ENCODE data around the gene C9orf50. TPM values are rescaled to one million over a fixed set of nuclear protein-coding genes. Genes with fewer than 3 reads are reported as not detected.

The C9orf50 gene
- total RNA-seq, 1 experiment from 2014 or later, result 0.20 TPM

- no peak for DNase-seq (ENCODE audit: extremely low read depth, low read depth)
Observed at GRCh38 chr9:129572517-129572916, 48.4 kb downstream of the C9orf50 start.

- no peak for DNase-seq (ENCODE audit: extremely low read depth, low read depth)
Observed at GRCh38 chr9:129572052-129572425, 48.9 kb downstream of the C9orf50 start.

GRCh38 chr9:129571298-129572051 is 49.4 kb downstream of the C9orf50 start:
- no peak for DNase-seq (ENCODE audit: extremely low read depth, low read depth)

- peak; percentile 89 for DNase-seq (ENCODE audit: extremely low read depth, low read depth)
Observed at GRCh38 chr9:129570450-129571297, 50.2 kb downstream of the C9orf50 start.

GRCh38 chr9:129569502-129570449 is 51.1 kb downstream of the C9orf50 start:
- no peak for DNase-seq (ENCODE audit: extremely low read depth, low read depth)

- no peak for DNase-seq (ENCODE audit: extremely low read depth, low read depth)
Observed at GRCh38 chr9:129568560-129569501, 52.1 kb downstream of the C9orf50 start.

- DNase-seq (ENCODE audit: extremely low read depth, low read depth), result peak; percentile 81
Observed at GRCh38 chr9:129567842-129568559, 52.9 kb downstream of the C9orf50 start.

- DNase-seq (ENCODE audit: extremely low read depth, low read depth), result no peak
Observed at GRCh38 chr9:129567329-129567728, 53.6 kb downstream of the C9orf50 start.

- no peak for DNase-seq (ENCODE audit: extremely low read depth, low read depth)
Observed at GRCh38 chr9:129566563-129567266, 54.2 kb downstream of the C9orf50 start.

GRCh38 chr9:129562917-129563316 is 58.0 kb downstream of the C9orf50 start:
- DNase-seq (ENCODE audit: extremely low read depth, low read depth), result no peak

- DNase-seq (ENCODE audit: extremely low read depth, low read depth), result no peak
Observed at GRCh38 chr9:129562514-129562913, 58.4 kb downstream of the C9orf50 start.

Other genes starting within 250 kb of the C9orf50 start
- gene NTMT1, start 5.1 kb upstream of the C9orf50 start, total RNA-seq (2014; rRNA removed; shearing (Covaris generic)), result 46.5 and 54.9 TPM in 2 replicates
- 16.3 and 18.7 TPM in 2 replicates for gene ASB6, start 21.1 kb upstream of the C9orf50 start, total RNA-seq (2014; rRNA removed; shearing (Covaris generic))
- gene PRRX2, start 44.5 kb upstream of the C9orf50 start, total RNA-seq (2014; rRNA removed; shearing (Covaris generic)), result 5.1 and 9.1 TPM in 2 replicates
- gene PTGES, start 131.9 kb upstream of the C9orf50 start, total RNA-seq (2014; rRNA removed; shearing (Covaris generic)), result 25.9 and 27.4 TPM in 2 replicates
- gene TOR1B, start 182.1 kb upstream of the C9orf50 start, total RNA-seq (2014; rRNA removed; shearing (Covaris generic)), result 36.0 and 37.8 TPM in 2 replicates
- 42.6 and 47.6 TPM in 2 replicates for gene TOR1A, start 203.0 kb upstream of the C9orf50 start, total RNA-seq (2014; rRNA removed; shearing (Covaris generic))
- 53.7 and 55.6 TPM in 2 replicates for gene C9orf78, start 214.2 kb upstream of the C9orf50 start, total RNA-seq (2014; rRNA removed; shearing (Covaris generic))
- gene USP20, start 214.4 kb upstream of the C9orf50 start, total RNA-seq (2014; rRNA removed; shearing (Covaris generic)), result 7.2 and 8.0 TPM in 2 replicates

Measured in NCI-H460 (cell line).